Skin epidermis (tissue), 12 donors: ENCODE measurements around the gene GKN2.
A peak's percentile ranks its signal among the peaks of the same experiment; 100 is the strongest.

Experiments
- H3K27ac ChIP-seq, 21 experiments: fragments of 200-600 bp; sonication (generic) in 11 of 21; one replicate each; pipeline ENCODE4 v1.5.0; 2020; ENCODE audit warnings: mild to moderate bottlenecking in 3 of 21, inconsistent platforms in 2 of 21, moderate library complexity in 2 of 21
- H3K4me3 ChIP-seq, 7 experiments: fragments of 200-600 bp; sonication (generic) in 2 of 7; one replicate each; pipeline ENCODE4 v1.5.0; 2020; ENCODE audit warnings: inconsistent platforms in 2 of 7, mild to moderate bottlenecking in 2 of 7, moderate library complexity in 1 of 7

Gene GKN2

DNA sequence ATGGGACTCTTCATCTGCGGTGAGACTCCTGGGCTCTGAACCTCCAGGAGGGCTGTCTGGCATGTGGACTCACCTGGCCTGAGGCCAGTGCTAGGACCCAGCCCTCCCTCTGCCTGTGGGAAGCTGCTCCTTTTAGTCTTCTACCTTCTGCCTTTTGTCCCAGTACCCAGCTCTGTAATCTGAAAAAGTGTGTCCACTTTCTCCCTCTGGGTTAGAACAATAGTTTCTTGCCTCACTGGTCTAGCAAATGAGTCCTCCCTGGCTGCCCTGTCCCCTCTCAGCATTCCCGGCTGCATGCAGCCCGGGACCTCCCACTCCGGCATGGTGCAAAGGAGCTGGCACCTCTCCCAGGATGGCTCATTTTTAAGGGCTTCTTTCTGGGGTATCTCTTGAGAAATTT lies 25.9 kb downstream of the GKN2 start:
- H3K27ac ChIP-seq: peak overlapping the region in 1 of 21 experiments; percentile 14
- H3K4me3 ChIP-seq: no peak overlapping the region

DNA sequence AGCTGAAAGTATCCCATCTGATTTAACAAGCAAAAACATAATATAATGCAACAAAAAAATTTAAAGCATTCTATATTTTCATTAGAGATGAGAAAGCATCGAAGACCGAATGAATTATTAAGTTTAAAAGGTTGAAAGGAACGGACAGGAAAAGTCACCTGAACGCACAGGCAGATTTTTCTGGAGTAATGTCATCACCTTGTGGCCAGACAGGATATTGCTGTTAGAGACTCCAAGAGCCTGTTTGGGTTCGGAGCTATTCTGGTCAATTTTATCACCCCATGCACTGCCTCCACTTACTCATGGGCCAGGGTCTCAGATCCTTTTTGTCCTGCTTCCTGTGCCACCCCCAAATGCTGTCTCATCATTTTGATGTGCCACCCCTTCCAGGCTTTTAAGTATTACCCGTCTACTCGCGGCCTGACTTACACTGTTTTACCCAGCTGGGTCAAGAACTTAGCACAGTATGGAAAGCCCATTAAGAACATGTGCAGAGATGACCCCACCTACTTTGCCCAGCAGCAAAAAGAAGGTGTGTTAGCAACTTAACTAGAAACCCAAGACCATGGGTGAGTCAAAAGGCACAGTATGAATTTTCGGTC lies 27.3 kb downstream of the GKN2 start:
- no peak overlapping the region for H3K27ac ChIP-seq
- no peak overlapping the region for H3K4me3 ChIP-seq

DNA sequence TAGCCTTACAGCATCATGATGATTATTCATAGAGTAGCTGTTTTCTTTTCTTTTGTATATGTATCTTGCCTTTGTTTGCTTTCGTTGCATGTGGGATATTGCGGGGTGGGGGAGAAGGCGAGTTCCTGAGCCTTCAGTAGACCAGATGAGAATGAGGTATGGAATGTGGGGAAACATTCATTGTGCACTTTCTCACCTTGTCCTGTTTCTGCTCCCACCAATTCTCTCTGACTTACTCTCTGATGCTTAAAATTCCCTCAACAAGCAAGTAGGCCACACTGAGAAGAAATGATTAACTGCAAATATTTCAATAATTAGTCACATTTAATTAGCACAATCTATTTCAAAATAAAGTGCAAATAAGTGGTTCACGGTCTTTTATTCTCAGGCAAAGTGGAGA lies 31.0 kb downstream of the GKN2 start:
- H3K4me3 ChIP-seq: no peak overlapping the region

DNA sequence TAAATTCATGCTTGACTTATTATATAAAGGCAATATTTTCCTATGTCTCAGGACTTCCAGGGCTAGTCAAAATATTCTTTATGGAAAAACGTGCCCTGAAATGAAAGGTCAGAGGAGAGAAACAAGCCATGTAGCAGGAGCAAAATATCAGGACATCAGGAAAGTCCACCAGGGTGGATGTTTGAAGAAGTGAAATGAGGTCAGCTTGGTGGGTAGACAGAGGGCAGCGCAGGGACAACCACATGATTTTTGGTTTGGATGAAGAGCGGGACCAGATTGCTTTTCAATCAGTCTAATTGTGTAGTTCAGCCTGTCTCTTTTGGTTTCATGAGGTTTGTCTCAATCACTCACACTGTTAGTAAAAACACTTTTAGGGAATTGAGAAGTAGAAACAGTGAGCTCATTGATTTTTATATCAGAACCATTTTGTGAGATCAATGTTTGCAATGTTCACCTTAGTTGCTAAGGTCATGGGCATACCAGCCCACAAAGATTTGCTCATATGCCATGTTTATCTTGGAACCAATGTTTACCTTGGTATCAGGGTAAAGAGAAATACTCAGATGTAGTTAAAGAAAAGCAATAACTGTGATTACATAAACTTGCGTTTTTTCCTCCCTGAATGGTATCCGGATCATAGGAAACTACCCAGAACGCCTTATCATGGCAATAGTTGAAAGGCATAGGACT lies 32.1 kb downstream of the GKN2 start:
- Histone ChIP-seq H3K27ac (no peak overlapping the region), H3K4me3 (no peak overlapping the region)

More for the DNA sequence above, 31.0 kb downstream of the GKN2 start:
- H3K27ac ChIP-seq: no peak overlapping the region

- H3K27ac ChIP-seq: peak overlapping the region in 2 of 21 experiments; percentile 13 to 43
- H3K4me3 ChIP-seq: no peak overlapping the region
Measured at GRCh38 chr2:68918497-68918896, 34.2 kb downstream of the GKN2 start.

- Histone ChIP-seq H3K27ac (peak overlapping the region in 2 of 21 experiments; percentile 13 to 20), H3K4me3 (no peak overlapping the region)
Measured at GRCh38 chr2:68917034-68917718, 35.5 kb downstream of the GKN2 start.

DNA sequence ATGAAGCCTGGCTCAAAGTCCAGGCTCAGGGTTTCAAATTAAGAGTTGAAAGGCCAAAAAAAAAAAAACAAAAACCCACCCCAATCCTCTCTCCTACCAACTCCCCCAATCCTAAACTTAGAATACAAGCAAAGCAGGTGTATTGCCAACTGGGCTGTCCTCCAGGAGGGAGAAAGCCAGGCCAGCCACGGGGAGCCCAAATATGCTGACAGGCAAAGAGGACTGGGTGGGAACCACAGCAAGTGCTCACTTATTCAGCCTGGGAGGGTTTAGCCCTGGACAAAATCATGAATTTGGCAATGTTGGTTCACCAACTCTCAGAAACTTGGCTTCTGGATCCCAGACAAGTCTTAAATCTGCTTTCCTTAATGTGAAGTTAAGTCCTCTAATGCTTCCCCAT lies 36.5 kb downstream of the GKN2 start:
- H3K4me3 ChIP-seq: no peak overlapping the region
- H3K27ac ChIP-seq: no peak overlapping the region

- Histone ChIP-seq H3K4me3 (no peak overlapping the region), H3K27ac (no peak overlapping the region)
Measured at GRCh38 chr2:68915393-68915792, 37.3 kb downstream of the GKN2 start.

DNA sequence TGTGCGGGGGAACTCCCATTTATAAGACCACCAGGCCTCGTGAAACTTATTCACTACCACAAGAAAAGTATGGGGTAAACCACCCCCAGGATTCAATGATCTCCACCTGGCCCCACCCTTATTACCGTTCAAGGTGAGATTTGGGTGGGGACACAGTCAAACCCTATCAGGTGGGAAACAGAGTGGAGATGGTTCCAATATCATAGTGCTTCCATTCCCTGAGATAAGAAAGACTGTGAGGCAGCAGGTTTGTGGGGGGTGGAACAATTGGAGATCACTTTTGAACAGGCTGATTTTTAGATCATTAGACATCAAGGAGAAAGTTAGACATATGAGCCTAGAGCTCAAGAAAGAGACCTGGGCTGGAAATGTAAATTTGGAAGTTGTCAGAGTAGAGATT lies 39.3 kb downstream of the GKN2 start:
- no peak overlapping the region for H3K27ac ChIP-seq
- no peak overlapping the region for H3K4me3 ChIP-seq

DNA sequence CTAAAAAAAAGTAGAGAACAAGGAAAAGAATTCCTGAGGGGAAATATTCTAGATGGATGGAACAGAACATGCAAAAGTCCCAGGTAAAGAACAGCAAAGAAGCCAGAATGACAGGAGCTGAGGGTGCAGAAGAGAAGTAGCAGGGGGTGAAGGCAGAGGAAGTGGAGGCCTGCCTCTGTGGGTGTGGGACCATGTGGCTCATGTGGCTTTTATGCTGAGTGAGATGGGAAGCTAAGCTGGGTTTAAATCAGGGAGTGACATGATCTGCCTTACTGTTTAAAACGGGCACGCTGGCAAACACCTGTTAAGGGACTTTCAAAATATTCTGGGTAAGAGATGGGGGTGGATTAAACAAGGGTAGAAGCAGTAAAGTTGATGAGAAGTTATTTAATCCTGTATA lies 40.0 kb downstream of the GKN2 start:
- Histone ChIP-seq H3K27ac (no peak overlapping the region), H3K4me3 (no peak overlapping the region)

- peak overlapping the region in 1 of 21 experiments; percentile 74 for H3K27ac ChIP-seq
- no peak overlapping the region for H3K4me3 ChIP-seq
Measured at GRCh38 chr2:68912111-68912510, 40.6 kb downstream of the GKN2 start.

- no peak overlapping the region for H3K4me3 ChIP-seq
- peak overlapping the region in 1 of 21 experiments; percentile 74 for H3K27ac ChIP-seq
Measured at GRCh38 chr2:68911709-68912108, 41.0 kb downstream of the GKN2 start.

DNA sequence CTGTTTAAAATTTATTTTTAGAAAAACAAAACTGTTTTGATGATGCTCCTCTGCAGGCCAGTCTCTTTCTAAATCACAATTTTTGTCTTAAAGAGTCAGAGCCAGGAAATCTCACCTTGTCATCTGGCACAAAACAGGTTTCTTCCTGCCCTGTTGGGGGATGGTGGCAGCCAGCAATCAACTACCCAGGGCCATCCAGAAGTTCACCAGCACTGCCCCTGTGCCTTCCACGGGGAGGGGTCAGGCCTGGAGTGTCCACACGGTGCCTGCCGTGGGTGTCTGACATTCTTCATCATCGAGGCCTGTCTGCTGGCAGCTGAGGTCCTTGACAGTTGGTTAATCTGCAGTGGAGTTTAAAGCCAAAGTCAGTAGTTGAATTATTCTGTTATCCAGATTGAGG lies 41.4 kb downstream of the GKN2 start:
- no peak overlapping the region for H3K4me3 ChIP-seq
- peak overlapping the region in 1 of 21 experiments; percentile 74 for H3K27ac ChIP-seq

DNA sequence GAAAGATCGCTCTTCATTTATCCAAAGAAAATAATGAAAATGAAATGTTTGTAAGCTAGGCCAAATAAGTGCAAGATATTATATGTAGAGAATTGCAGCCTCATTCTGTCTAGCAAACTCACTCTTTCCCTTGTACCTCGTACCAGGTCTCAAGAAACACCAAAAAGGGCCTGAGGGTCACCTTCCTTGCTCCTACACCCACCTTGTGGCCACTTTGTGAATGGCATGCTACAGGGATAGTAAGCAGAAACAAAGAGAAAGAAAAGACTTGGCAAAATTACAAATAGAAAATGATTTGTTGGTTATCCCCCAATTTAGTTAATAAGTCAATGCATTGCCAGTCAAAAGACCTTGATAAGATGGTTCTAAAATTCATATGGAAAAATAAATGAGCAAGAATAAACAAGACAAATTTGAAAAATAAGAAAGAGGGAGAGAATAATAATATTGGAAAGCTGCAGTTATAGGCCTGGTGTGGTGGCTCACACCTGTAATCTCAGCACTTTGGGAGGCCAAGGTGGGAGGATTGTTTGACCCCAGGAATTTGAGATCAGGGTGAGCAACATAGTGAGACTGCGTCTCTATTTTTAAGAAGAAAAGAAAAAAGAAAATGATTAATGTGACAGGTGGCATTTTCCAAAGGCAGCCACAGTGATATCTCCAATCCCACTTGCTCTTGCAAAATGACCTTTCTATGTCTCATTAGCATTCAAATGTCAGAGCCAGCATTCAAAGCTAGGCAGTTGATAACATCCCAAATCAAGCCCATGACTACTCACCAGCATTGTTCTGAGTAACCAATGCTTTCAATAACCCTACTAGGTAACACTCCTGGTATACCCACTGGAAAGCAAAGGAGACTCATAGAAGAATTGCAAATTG lies 42.7 kb downstream of the GKN2 start:
- Histone ChIP-seq H3K4me3 (no peak overlapping the region), H3K27ac (peak overlapping the region in 3 of 21 experiments; percentile 12 to 85 (median 76))

GRCh38 chr2:68908392-68908970 lies 44.2 kb downstream of the GKN2 start:
- Histone ChIP-seq H3K27ac (peak overlapping the region in 20 of 21 experiments; percentile 0 to 85 (median 64)), H3K4me3 (no peak overlapping the region)

DNA sequence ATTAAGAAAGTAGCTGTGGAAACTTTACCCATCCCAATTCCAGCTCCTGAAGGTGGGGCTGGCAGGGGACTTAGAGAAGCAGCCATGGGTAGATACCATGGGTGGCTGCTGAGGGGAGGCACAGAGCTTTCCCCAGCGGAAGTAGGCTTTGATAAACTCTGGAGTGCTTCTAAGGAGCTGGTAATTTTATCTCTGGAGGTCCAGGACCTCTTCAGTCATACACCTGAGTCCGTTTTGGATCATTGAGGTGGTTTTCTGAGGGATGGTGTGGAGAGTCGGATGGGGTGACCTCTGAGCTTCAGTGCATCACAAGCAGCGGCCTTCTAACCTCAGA lies 44.8 kb downstream of the GKN2 start:
- Histone ChIP-seq H3K4me3 (no peak overlapping the region), H3K27ac (peak overlapping the region in 16 of 21 experiments; percentile 4 to 85 (median 53))

GRCh38 chr2:68907232-68907919 lies 45.3 kb downstream of the GKN2 start:
- peak overlapping the region in 12 of 21 experiments; percentile 7 to 85 (median 65) for H3K27ac ChIP-seq
- no peak overlapping the region for H3K4me3 ChIP-seq

GRCh38 chr2:68906716-68907115 lies 46.0 kb downstream of the GKN2 start:
- Histone ChIP-seq H3K27ac (peak overlapping the region in 2 of 21 experiments; percentile 7 to 72), H3K4me3 (no peak overlapping the region)

GRCh38 chr2:68905116-68905515 lies 47.6 kb downstream of the GKN2 start:
- Histone ChIP-seq H3K27ac (no peak overlapping the region), H3K4me3 (no peak overlapping the region)
